HG02610 (cell line): ENCODE results near the gene ZNF507.
A peak's percentile ranks its signal among the peaks of the same experiment; 100 is the strongest.
"Not testable (repeated sequence)": the region's sequence is repeated elsewhere in the genome, so short reads cannot be mapped to it uniquely, and the experiment has no call there.

Source experiments
- ATAC-seq: cut with Tn5 transposase; IDR thresholded peaks from one replicate; pipeline ENCODE4 v1.9.1; 2021; ENCODE audit warnings: mild to moderate bottlenecking, moderate library complexity; ENCODE audit not compliant: unreplicated experiment

ZNF507 gene

GRCh38 chr19:32367063-32367462 lies 21.7 kb downstream of the ZNF507 start:
- ATAC-seq: no peak

- ATAC-seq: no peak
These were observed 22.6 kb downstream of the ZNF507 start for GRCh38 chr19:32367948-32368536.

GRCh38 chr19:32368787-32369186 lies 23.4 kb downstream of the ZNF507 start:
- ATAC-seq: no peak

- no peak for ATAC-seq
These were observed 27.5 kb downstream of the ZNF507 start for GRCh38 chr19:32372726-32373517.

- no peak for ATAC-seq
These were observed 28.3 kb downstream of the ZNF507 start for GRCh38 chr19:32373585-32374295.

GRCh38 chr19:32374362-32374761 lies 29.0 kb downstream of the ZNF507 start:
- ATAC-seq: not testable (repeated sequence)

- ATAC-seq: not testable (repeated sequence)
These were observed 31.7 kb downstream of the ZNF507 start for GRCh38 chr19:32377088-32377487.

GRCh38 chr19:32380269-32380668 lies 34.9 kb downstream of the ZNF507 start:
- no peak for ATAC-seq

GRCh38 chr19:32387701-32388392 lies 42.4 kb downstream of the ZNF507 start:
- ATAC-seq: no peak

- no peak for ATAC-seq
These were observed 43.0 kb downstream of the ZNF507 start for GRCh38 chr19:32388393-32388855.

- ATAC-seq: no peak
These were observed 47.5 kb downstream of the ZNF507 start for GRCh38 chr19:32392901-32393300.

GRCh38 chr19:32396046-32396652 lies 50.7 kb downstream of the ZNF507 start:
- ATAC-seq: no peak

GRCh38 chr19:32397671-32398101 lies 52.3 kb downstream of the ZNF507 start:
- ATAC-seq: no peak

- ATAC-seq: no peak
These were observed 56.6 kb downstream of the ZNF507 start for GRCh38 chr19:32401992-32402391.

- ATAC-seq: no peak
These were observed 58.0 kb downstream of the ZNF507 start for GRCh38 chr19:32403291-32403995.

- no peak for ATAC-seq
These were observed 59.0 kb downstream of the ZNF507 start for GRCh38 chr19:32404213-32404932.

GRCh38 chr19:32404933-32405430 lies 59.6 kb downstream of the ZNF507 start:
- no peak for ATAC-seq

- peak; percentile 98 for ATAC-seq
These were observed 60.2 kb downstream of the ZNF507 start, which contains the start of gene DPY19L3 for GRCh38 chr19:32405431-32406160. Gene DPY19L3 (plus strand): TSS chr19:32405770. CDS start chr19:32408254, 2,484 bp downstream.
